Measurements from ENCODE around the gene COL6A3. TPM values are rescaled to one million over a fixed set of nuclear protein-coding genes. Genes with fewer than 3 reads are reported as not detected.

Gene COL6A3
- total and polyA plus RNA-seq, 8 donors: 5.0 to 249 (median 17.1) TPM

GRCh38 chr2:237421542-237422116 lies 7.7 kb upstream of the COL6A3 start:
- no peak overlapping the region for H3K27ac ChIP-seq
- 15 to 18% methylated on average over 23 of the region's 23 CpGs for WGBS, 2 donors
- no peak overlapping the region for H3K4me3 ChIP-seq
- peaks cover 0 to 4% (median 2%) of the 10 kb centered on the region in 3 donors for H3K4me1 ChIP-seq
- DNase-seq (peak; percentile 35 to 85 (median 70)), FAIRE-seq (no peak), ATAC-seq (peak; percentile 75 to 96 (median 91))
- no peaks in the 10 kb centered on the region for H3K36me3 ChIP-seq
- H3K27me3 ChIP-seq: peaks cover 0 to 6% (median 0%) of the 10 kb centered on the region in 4 donors
- no peaks in the 10 kb centered on the region for H3K9me3 ChIP-seq
- intact Hi-C loops (cut with DNase I): loop anchor here in 1 of 3 donors (5.0 kb wide), 1 partner anchor 151 kb away; no protein-coding TSS in a partner anchor
- peak; percentile 50 to 75 (median 64) for TF ChIP-seq CTCF (IDR thresholded peaks at IDR 0.05)

GRCh38 chr2:237418300-237418699 lies 4.3 kb upstream of the COL6A3 start:
- Histone ChIP-seq H3K4me3 (no peak overlapping the region), H3K27me3 (peaks cover 0 to 6% (median 0%) of the 10 kb centered on the region in 4 donors), H3K4me1 (peaks cover 0 to 4% (median 2%) of the 10 kb centered on the region in 3 donors), H3K27ac (no peak overlapping the region), H3K36me3 (no peaks in the 10 kb centered on the region), H3K9me3 (no peaks in the 10 kb centered on the region)
- ATAC-seq: no peak
- 66 to 74% methylated on average over 3 of the region's 3 CpGs for WGBS, 2 donors
- no peak for TF ChIP-seq CTCF (IDR thresholded peaks at IDR 0.05)
- intact Hi-C loops (cut with DNase I): loop anchor here in 1 of 3 donors (10.0 kb wide), 2 partner anchors 57 to 253 kb away; no protein-coding TSS in a partner anchor
- FAIRE-seq: no peak
- DNase-seq: no peak

- no peak for TF ChIP-seq CTCF (IDR thresholded peaks at IDR 0.05)
- Histone ChIP-seq H3K36me3 (no peaks in the 10 kb centered on the region), H3K9me3 (no peaks in the 10 kb centered on the region), H3K4me1 (no peaks in the 10 kb centered on the region), H3K27ac (peak overlapping the region in 2 of 4 donors; percentile 36 to 44), H3K27me3 (no peaks in the 10 kb centered on the region), H3K4me3 (peak overlapping the region in 2 of 4 donors; percentile 10 to 22)
- 48 to 59% methylated on average over 25 of the region's 25 CpGs for WGBS, 2 donors
- intact Hi-C loops (cut with DNase I): loop anchor here in 1 of 3 donors (10.0 kb wide), 2 partner anchors 62 to 248 kb away; no protein-coding TSS in a partner anchor
- no peak for FAIRE-seq
- DNase-seq: no peak
- ATAC-seq: peak in 2 of 4 donors; percentile 39 to 42
Observed at GRCh38 chr2:237412988-237413776, 782 bp downstream of the COL6A3 start.

DNA sequence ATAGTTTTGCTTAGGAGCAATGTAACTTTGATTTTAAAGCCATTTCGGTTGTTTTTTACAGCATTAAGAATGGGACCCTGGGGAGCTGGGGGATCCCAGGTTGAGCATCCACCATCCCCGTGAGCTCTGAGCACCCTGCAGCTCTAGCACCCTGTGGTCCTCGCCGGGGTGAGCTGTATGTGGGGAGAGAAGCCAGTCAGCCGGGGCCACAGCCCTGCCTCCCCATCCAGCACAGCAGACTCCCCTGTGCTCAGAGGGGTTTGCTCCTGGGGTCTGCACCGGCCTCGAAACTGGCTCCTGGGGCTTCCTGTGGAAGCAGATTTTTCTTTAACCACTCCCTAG lies 1.3 kb downstream of the COL6A3 start:
- WGBS, 2 donors: 55 to 71% methylated on average over 7 of the region's 7 CpGs
- DNase-seq: no peak
- Histone ChIP-seq H3K4me3 (peak overlapping the region in 2 of 4 donors; percentile 10 to 22), H3K27ac (peak overlapping the region in 2 of 4 donors; percentile 36 to 44), H3K9me3 (no peaks in the 10 kb centered on the region), H3K36me3 (no peaks in the 10 kb centered on the region), H3K27me3 (no peaks in the 10 kb centered on the region), H3K4me1 (no peaks in the 10 kb centered on the region)
- intact Hi-C loops (cut with DNase I): loop anchor here in 1 of 3 donors (10.0 kb wide), 2 partner anchors 62 to 248 kb away; no protein-coding TSS in a partner anchor
- FAIRE-seq: no peak
- TF ChIP-seq CTCF (IDR thresholded peaks at IDR 0.05): no peak
- ATAC-seq: no peak
